A673 (cell line): ENCODE data around the gene SPECC1L.
"Not testable (repeated sequence)": the region's sequence is repeated elsewhere in the genome, so short reads cannot be mapped to it uniquely, and the experiment has no call there.

Experiments
- EZH2 ChIP-seq: fragments of 200-600 bp; sonication (generic); IDR thresholded peaks from 2 replicates; pipeline ENCODE4 v1.6.1; 2017; ENCODE audit warnings: borderline replicate concordance, low read depth, mild to moderate bottlenecking, mixed read lengths, antibody characterized with exemption, low read length; ENCODE audit not compliant: poor library complexity, severe bottlenecking
- TF ChIP-seq, protein P1 (sequence below): fragments of 300-800, 200-600 bp; sonication (generic); conservative IDR thresholded peaks from 2 replicates; pipeline ENCODE4 v1.5.1; 2017; ENCODE audit warnings: low read depth, mild to moderate bottlenecking, antibody characterized with exemption, low read length, moderate library complexity, mixed read lengths

DNA sequence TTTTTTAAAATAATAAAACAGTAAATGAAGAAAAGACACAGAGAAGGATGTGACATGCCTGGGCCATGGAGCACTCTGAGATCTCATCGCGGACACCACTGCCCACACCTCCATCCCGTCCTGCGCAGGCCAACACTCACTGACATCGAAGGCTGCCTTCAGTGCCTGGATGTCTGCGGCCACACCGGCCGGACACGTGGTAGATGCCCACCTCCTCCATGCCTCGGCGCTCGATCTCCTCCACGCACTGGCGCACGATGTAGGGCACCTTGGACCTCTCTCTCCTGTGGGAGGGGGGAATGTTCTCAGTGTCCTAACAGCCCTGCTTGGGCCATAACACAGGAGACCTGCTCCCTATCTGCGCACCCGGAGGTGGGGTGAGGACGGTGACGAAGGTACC lies 7.2 kb upstream of the SPECC1L start:
- TF ChIP-seq, protein P1, sequence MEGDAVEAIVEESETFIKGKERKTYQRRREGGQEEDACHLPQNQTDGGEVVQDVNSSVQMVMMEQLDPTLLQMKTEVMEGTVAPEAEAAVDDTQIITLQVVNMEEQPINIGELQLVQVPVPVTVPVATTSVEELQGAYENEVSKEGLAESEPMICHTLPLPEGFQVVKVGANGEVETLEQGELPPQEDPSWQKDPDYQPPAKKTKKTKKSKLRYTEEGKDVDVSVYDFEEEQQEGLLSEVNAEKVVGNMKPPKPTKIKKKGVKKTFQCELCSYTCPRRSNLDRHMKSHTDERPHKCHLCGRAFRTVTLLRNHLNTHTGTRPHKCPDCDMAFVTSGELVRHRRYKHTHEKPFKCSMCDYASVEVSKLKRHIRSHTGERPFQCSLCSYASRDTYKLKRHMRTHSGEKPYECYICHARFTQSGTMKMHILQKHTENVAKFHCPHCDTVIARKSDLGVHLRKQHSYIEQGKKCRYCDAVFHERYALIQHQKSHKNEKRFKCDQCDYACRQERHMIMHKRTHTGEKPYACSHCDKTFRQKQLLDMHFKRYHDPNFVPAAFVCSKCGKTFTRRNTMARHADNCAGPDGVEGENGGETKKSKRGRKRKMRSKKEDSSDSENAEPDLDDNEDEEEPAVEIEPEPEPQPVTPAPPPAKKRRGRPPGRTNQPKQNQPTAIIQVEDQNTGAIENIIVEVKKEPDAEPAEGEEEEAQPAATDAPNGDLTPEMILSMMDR: not testable (repeated sequence)
- TF ChIP-seq EZH2: not testable (repeated sequence)
